ENCODE results near the gene HSPB8.

The HSPB8 gene, protein sequence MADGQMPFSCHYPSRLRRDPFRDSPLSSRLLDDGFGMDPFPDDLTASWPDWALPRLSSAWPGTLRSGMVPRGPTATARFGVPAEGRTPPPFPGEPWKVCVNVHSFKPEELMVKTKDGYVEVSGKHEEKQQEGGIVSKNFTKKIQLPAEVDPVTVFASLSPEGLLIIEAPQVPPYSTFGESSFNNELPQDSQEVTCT

DNA sequence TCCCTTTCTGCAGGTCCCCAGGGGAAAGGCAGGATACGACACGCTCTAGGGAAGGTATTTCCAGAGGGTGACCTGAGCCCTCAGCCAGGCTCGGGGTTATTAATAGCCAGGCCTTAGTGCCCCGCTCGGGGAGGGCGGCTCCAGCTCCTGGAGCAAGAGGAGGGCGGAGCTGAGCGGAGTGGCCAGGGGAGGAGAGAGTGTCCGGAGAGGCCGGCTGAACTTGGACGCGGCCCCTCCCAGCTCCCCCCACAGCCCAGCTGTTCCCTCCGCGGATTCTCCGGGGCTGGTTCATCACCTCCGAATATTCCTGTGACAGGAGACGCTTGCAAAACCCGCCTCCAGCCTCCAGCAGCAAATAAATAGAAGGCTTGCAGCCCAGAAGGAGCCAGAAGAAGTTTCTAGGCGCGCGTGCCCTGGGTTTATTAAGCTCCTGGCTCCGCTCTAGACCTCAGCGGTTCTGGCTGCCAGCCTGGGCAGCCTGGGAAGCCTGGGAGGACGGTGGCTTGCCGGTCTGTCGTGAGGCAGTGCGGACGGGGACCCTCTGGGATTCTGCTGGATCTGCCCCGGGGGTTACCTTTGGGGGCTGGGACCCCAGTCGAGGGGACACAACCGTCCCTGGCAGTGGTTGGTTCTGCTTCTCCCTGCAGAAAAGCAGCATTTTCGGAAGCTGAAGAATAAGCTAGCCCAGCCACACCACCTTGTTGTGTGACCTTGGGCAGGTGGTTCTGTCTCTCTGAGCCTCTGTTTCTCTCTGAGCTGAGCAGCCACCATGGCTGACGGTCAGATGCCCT lies at the start of gene HSPB8:
HSPB8 (plus strand) TSS at position 388 of the 791 bp plus-strand sequence; CDS start at position 770, 382 bp downstream.
- no peak for DNase-seq (ENCODE audit: low read depth in 3 of 3)

DNA sequence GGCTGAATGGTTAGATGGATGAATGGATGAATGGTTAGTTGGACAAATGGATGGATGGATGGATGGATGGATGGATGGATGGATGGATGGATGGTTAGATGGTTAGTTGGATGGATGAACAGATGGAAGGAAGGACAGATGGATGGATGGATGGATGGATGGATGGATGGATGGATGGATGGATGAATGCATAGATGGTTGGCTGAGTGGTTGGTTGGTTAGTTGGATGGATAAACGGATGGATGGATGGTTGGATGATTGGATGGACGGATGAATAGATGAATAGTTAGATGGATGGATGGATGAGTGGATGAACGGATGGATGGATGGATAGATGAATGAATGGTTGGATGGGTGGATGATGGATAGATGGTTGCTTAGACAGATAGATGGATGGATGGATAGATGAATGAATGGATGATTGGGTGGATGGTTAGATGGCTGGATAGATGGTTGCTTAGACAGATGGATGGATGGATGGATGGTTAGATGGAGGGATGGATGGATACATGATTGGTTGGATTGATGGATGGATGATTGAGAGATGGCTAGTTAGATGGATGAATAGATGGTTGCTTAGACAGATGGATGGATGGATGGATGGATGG lies 48.8 kb upstream of the HSPB8 start:
- no peak for DNase-seq (ENCODE audit: low read depth in 3 of 3)

DNA sequence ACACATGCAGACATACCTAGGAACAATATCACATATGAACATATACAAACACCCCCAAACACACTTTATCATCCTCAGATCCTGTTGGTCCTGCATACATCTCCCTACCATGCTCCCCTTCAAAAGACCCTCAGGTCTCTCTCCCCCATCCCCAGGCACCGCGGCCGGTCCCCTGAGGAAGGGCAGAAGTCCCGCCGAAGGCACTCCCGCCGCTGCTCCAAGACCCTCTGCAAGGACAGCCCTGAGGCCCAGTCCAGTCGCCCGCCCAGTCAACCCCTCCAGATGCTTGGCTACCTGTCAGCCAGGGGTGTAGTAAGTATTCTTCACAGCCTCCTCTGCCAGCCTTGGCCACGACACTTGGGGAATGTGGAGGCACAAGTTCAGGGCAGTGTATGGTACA lies 48.2 kb upstream of the HSPB8 start:
- no peak for DNase-seq (ENCODE audit: low read depth in 3 of 3)

DNA sequence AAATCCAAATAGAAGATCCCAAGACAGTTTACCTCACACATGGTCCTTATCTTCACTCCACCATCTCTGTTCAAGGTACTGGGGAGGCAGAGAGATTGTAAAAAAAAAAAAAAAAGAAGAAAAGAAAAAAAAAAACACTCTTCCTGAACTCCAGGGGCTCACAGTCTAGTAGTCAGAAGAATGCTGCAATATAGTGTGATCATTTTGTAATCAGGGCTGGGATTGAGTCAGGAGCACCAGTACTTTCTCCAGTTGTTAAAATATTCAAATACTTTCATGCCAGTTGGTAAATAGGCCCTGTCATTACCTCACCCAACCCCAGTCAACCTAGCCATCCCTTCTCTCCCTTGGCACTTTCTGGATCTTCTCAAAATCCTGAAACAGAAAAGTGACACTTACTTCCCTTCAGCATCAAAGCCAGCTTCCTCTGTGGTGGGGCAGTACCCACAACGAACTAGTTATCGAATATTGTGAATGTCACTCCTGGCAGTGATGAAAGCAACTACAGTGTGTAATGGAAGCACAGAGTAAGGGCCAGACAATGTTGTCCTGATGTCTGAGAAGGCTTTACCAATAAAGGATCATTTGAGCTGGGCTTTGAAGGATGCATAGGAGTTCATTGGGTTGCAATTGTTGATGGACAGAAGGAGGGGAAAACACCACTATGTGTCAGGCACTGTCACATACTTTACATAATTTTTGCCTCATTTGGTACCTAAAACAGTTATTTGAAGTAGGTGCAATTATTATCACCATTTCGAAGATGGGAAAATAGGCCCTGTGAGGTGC lies 44.3 kb upstream of the HSPB8 start:
- no peak for DNase-seq (ENCODE audit: low read depth in 3 of 3)

DNA sequence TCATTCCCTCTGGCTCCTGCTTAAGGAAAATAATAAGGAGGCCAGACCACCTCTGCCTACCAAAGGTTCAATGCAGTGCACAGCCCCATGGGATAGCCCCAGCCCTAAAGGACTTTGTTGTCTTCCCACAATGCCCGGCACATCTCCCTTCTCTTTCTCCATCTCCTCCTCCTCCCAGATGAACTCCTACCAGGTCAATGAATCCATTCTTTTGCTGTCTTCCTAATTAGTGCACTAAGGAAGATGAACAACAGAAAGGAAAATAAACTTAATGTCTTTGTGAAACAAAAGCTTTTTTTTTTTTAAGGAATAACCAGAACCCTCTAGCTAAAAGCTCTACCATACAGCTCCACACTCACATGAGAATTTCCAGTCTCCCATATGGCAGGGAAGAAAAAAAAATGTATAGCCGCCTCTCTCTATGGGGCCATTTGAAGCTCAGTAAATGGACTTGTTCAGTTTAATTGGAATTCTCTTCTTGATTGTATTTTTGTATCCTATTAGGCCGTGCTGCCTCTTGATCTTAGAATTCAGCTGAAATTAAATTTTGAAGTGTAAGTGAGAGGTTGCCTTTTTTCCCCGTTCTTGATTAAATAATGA lies 41.8 kb upstream of the HSPB8 start:
- DNase-seq (ENCODE audit: low read depth in 3 of 3) = no peak

DNA sequence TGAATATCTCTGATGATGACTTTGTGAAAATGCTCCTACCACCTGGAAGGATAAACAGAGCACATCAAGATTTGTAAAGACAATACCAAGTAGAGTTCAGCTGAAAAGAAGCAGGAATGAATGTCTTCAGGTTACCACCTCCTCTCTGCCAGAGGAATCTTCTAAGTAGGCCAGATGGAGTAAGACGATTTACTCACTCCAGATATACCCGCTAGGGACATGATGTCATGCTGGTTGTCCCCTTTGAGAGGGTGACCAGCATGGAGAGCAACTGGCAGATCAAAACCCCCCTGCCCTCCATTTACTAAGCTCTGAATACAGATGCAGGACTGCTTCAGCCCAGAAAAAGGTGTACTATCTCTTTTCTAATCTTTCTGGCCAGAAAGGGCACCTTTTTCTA lies 39.3 kb upstream of the HSPB8 start:
- DNase-seq (ENCODE audit: low read depth in 3 of 3) = no peak

DNA sequence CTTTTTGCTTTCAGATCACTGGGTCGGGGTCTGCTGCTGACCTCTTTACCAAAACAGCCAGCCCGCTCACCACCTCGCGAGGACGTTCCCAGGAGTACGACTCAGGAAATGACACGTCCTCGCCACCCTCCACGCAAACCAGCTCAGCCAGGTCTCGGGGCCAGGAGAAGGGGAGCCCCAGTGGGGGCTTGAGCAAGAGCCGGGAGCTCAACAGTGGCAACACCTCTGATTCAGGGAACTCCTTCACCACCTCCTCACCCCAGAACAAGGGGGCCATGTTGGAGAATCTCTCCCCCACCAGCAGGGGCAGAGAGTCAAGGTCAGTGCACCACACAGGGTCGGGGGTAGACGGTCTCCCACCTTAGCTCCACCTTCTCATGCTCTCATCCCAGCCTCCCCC lies 33.4 kb upstream of the HSPB8 start:
- DNase-seq (ENCODE audit: low read depth in 3 of 3) = no peak

DNA sequence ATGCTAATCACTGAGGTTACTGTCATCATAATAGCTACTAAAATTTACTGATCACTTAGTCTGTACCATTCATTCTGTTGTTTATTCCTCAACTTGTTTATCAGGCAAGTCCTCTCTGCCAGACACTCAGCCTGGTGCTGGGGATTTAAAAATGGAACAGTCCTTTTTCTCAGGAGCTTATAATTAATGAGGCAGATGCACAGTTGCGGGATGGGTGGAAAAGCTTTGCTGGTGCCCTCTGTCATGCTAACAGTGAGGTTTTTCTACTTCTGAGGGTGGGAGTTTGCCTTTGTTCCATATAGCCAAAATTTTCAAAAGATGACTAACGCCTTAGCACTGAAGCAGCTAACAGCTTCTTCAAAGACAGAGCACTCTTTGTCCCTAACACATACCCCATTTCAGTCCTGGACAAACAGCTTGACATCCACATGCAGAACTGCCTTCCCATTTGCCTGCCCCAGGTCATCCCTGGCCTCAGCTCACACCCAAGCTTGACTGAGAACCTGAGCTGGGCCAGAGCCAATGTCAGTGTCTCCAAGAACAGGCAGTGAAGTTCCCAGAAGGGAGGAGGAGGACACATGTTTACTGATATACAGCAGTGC lies 30.8 kb upstream of the HSPB8 start:
- DNase-seq (ENCODE audit: low read depth in 3 of 3) = no peak

DNA sequence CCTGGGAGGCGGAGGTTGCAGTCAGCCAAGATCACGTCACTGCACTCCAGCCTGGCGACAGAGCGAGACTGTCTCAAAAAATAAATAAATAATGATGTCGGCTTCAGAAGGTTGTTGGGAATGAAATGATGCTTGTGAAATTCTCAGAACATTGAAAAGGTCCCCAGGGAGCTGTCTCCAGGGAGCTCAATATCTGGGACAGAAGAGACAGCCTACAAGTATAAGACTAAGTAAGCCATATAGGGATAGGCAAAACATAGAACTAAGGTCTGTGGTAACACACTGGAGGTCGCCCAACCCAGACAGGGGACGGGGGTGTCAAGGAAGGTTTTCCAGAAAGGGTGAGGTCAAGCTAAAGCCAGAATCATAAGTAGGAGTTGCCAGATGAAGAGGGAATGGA lies 29.5 kb upstream of the HSPB8 start:
- no peak for DNase-seq (ENCODE audit: low read depth in 3 of 3)

DNA sequence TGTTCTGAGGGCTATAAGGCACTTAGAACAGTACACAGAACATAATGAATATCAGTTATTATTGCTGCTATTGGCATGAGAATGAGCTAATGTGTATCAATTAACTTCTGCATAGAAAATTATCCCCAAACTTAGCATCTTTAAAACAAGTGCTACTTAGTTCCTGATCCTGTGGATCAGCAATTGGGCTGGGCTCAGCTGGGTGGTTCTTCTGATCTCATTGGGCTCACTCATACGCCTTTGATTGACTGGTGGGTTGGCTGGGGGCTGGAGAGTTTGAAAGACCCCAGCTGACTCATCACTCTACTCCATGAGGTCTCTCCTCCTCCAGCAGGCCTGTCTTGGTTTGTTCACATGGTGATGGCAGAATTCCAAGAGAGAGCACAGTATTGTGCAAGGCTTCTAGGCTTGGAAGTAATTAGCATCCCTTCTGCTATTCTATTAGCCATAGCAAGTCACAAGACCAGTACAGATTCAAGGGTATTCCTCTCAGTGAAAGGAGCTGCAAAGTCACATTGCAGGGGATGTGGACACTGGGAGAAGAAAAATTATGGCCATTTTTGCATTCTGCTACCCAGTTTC lies 27.2 kb upstream of the HSPB8 start:
- DNase-seq (ENCODE audit: low read depth in 3 of 3) = no peak

DNA sequence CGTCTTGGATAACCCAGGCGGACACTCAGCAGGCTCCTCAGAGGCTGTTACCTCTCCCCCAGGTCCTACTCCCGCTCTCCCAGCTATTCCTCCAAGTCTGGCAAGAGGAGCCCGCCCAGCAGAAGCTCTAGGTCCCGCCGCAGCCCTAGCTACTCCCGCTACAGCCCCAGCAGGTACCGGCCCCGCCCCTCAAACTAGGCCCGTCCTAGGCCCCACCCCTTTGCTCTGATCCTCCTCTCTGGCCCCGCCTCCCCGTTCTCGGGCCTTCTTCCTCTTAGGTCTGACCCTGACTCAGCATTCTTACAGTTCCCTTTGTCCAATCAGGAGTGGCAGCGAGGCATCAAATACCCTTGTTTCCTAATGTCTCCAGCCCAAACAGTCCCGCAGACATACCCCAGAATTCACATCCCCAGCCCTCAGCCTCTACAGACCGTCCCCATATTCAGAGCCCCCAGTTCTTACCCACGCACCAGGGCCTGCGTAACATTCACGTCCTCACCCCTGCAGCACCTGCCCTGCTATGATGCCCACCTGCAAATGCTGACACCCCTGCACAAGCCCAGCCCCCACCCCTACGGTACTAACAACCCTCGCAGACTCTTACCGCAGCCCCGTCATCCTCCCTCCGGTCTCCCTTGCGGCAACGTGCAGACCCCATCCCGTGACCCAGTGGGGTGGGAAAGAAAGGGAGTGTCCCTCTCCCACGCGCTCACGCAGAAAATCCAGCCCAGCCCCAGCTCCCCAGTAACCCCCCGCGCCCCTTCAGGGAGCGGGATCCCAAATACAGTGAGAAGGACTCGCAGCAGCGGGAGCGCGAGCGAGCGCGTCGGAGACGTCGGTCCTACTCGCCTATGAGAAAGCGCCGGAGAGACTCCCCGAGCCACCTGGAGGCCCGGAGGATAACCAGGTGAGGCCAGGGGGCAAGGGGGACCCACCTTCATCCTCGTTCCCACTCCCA lies 25.0 kb upstream of the HSPB8 start:
- DNase-seq (ENCODE audit: low read depth in 3 of 3) = peak in 1 of 3 experiments; percentile 21

DNA sequence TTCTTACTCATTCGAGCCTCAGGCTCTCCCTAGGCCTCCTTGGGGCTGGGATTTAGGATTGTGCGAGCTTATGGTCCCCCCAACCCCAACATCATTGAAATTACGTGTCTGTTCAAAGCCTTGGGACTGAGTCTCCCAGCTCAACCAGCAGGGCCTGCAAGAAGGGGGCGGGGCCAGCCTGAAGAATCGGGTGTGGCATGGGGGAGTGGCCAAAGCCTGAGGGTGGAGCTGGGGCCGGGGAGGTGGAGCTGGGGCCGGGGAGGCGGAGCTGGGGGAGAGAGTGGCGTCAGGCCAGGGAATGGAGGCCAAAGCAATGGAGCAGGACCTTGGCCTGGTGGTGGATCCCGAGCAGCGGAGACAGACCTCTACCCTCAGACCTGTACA lies 24.3 kb upstream of the HSPB8 start:
- peak in 1 of 3 experiments; percentile 4 for DNase-seq (ENCODE audit: low read depth in 3 of 3)

DNA sequence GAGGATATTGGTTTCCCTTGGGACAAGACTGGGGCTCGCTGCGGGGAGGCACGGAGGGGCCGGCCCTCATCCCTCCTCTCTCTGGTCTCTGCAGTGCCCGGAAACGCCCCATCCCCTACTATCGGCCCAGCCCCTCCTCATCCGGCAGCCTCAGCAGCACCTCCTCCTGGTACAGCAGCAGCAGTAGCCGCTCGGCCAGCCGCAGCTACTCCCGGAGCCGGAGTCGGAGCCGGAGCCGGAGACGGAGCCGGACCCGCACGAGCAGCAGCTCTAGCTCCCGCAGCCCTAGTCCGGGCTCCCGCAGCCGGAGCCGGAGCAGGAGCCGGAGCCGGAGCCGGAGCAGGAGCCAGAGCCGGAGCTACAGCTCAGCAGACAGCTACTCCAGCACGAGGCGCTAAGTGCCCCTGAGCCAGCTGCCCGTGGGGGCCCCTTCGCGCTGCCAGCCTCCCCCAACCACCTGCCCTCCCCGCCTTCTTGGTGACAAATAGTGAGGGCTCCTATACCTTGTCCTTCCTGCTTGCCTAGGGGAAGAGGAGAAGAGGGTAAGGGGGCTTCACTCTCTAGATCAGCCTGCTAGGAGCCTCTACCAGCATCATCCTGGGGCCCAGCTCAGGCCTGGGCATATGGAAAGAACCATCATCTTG lies 22.2 kb upstream of the HSPB8 start:
- DNase-seq (ENCODE audit: low read depth in 3 of 3) = no peak

DNA sequence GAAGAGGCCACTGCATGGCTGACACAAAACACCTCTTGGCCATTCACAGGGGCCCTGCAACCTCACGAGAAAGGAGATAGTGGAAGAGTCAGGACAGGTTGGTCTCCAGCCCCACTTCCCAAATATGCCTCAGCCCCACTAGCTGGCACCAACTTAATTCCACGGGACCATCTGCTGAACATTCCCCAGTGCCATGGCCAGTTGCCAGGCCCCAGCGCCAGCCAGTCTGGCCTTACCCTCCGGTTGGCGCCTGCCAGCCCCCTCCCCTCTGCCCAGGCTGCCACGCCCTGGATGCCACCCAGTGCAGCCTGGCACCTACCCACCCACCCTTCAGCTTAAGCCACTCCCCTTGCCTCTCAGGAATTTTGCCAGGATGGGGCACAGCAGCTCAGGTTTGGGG lies 21.2 kb upstream of the HSPB8 start:
- no peak for DNase-seq (ENCODE audit: low read depth in 3 of 3)

DNA sequence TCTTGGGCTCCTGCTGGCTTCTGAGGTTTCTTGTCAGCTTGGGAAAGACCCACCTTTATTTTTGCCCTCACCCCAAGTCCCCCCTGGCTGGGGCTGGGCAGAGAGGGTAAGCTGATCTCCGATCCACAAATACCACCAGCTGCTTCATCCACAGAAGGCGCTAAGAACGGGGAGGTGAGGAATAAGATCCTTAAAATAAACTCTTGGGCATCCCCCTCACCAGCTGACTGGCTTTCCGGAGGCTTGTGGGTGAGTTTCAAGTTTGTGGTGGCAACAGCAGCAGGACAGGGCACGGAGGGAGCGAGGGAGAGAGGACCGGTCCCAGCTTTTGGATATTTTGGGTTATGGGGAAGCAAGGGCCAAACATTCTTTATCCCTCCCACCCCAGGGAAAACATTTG lies 20.8 kb upstream of the HSPB8 start:
- no peak for DNase-seq (ENCODE audit: low read depth in 3 of 3)

DNA sequence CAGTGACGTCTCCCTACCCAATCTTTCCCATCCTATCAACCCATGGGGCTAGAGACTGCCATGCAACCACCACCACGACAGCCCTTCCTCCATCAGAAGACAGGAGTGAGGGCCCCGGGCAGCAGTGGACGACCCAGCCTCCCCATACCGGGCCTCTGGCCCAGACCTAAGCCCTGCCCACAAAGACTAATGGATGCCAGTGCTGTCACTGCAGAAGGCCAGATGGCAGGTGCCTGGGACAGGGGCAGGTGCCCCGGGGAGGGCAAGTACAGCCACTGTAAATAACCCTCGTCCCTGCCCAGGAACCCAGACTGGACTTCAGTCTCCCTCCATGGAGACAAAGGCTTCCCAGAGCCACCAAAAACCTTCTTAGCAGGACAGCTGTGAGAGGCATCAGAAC lies 20.3 kb upstream of the HSPB8 start:
- DNase-seq (ENCODE audit: low read depth in 3 of 3) = no peak

DNA sequence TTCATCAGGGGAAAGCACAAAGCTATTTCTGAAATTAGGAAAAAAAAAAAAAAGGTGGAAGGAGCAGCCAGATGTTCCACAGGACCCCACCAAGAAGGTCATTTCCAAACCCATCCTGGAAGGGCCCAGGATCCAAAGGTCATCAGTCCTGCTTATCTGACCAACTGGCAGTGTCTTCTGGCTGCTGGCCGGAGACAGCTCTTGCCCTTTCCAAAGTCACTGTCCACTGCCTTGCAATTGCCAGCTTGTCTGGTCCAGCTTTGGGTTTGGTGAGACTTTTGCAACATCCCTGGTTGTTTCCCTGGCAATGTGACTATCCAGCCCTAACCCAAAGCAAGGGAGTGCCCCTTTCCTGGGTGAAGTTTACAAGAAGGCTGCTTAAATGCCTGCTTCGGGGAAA lies 18.9 kb upstream of the HSPB8 start:
- DNase-seq (ENCODE audit: low read depth in 3 of 3) = no peak

DNA sequence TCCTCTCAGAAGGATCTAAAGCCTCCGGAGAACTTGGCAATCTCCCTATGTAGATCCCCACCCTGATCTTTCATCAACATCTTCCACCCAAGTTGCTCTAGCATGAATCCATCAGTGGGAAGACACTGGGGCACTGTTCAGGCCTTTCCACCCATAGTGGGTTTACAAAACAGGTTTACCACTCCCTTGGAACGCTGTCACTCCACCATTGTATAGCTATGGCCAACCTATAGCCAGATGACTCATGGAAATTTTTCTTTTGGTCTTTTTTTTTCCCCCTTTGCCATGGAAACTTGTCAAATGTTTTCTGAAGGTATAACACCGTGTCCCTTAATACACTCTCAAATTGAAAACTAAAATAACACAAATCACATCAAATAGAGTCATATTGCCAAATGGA lies 10.8 kb upstream of the HSPB8 start:
- DNase-seq (ENCODE audit: low read depth in 3 of 3) = no peak

DNA sequence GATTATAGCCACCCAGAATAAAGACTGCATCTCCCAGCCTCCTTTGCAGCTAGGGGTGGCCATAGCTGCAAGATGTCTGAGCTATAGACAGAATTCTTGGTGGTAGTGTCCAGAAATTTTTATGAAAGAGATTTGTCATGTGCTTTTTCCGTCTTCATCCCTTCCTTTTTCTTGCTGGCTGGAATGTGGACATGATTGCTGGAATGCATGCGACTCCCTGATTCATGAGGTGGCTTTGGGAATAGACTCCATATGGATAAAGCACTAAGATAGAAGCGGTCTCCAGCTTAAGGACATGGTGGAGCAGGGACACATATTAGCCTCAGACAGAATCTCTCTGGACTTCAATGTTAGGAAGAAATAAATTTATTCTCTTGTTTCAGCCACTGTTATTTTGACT lies 10.0 kb upstream of the HSPB8 start:
- no peak for DNase-seq (ENCODE audit: low read depth in 3 of 3)

DNA sequence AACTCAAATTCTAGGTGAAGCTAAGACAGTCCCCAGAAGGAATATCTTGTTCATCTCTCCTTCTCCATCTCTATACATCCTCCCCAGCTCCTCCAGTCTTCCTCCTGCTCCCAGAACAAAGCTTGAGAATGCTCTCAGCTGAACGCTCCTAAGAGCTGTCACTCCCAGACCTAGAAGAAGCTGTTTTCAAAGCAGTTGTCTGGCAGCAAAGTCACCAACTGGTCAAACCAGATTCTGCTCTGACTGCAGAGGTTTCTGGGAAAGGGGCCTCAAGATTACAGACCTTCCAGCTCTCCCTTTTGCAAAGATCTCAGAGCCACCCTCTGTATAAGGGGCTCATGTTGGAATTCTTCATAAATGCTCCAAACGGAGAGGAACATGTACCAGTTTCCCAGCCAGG lies 9.6 kb upstream of the HSPB8 start:
- no peak for DNase-seq (ENCODE audit: low read depth in 3 of 3)
